Thyroid gland (tissue), 4 donors: ENCODE measurements around the gene TPCN2. TPM values are rescaled to one million over a fixed set of nuclear protein-coding genes. Genes with fewer than 3 reads are reported as not detected.

Experiments used
- DNase-seq, 2 donors: peaks; one replicate each; pipeline ENCODE4 v3.0.0-alpha.2; 2019
- H3K27ac ChIP-seq, 3 donors: fragments of 200-600 bp; sonication (generic); 1 replicate in 2 of 3; 2 replicates in 1 of 3; pipeline ENCODE4 v1.5.1; 2016 to 2019; ENCODE audit warnings: mild to moderate bottlenecking in 1 of 3, moderate library complexity in 1 of 3
- H3K27me3 ChIP-seq: fragments of 200-600 bp; sonication (generic); one replicate; pipeline ENCODE4 v1.5.1; 2019
- H3K36me3 ChIP-seq, 2 donors: fragments of 200-600 bp; sonication (generic); one replicate each; pipeline ENCODE4 v1.5.1; 2016 to 2019
- H3K4me1 ChIP-seq, 2 donors: fragments of 200-600 bp; sonication (generic); one replicate each; pipeline ENCODE4 v1.5.1; 2017 to 2019
- H3K4me3 ChIP-seq, 3 donors: fragments of 200-600 bp; sonication (generic); replicated peaks in 1 of 3; 1 replicate in 2 of 3; 2 replicates in 1 of 3; pipeline ENCODE4 v1.5.1; 2016; ENCODE audit warnings: mild to moderate bottlenecking in 1 of 3
- H3K9me3 ChIP-seq: fragments of 200-600 bp; sonication (generic); one replicate; pipeline ENCODE4 v1.5.1; 2017
- POLR2A ChIP-seq, 2 donors: fragments of 450-650 bp; IDR thresholded peaks; one replicate each; pipeline ENCODE4 v1.6.1; 2017; ENCODE audit warnings: antibody characterized with exemption in 2 of 2, mild to moderate bottlenecking in 2 of 2, moderate library complexity in 1 of 2
- WGBS, 2 donors: methylation state at CpG; one replicate each; pipeline ENCODE4 v1.1.5; 2017; 5-methylcytosine and 5-hydroxymethylcytosine counted together
- intact Hi-C: fragments of 100-400 bp; cut with DNase I; formaldehyde crosslinking; loops from one replicate; pipeline ENCODE4 v1.15.1; 2023
- total RNA-seq, 4 donors: library from RNA; depleted of rRNA; stranded (reverse); fragments of >200 nt; gene quantifications; one replicate each; pipeline ENCODE4 v1.2.3, GENCODE V29; 2016
- TF ChIP-seq, protein P1 (sequence below), 6 experiments: fragments of 200-600 bp in 3 of 6; fragments of 450-650 bp in 3 of 6; sonication (generic) in 3 of 6; IDR thresholded peaks; one replicate each; pipeline ENCODE4 v1.5.1; 2016 to 2019; ENCODE audit warnings: antibody characterized with exemption in 6 of 6, mild to moderate bottlenecking in 2 of 6, inconsistent platforms in 1 of 6, moderate library complexity in 1 of 6

TPCN2 gene
- total RNA-seq, 4 donors from 2014 or later = 10.5 to 30.4 (median 13.7) TPM

DNA sequence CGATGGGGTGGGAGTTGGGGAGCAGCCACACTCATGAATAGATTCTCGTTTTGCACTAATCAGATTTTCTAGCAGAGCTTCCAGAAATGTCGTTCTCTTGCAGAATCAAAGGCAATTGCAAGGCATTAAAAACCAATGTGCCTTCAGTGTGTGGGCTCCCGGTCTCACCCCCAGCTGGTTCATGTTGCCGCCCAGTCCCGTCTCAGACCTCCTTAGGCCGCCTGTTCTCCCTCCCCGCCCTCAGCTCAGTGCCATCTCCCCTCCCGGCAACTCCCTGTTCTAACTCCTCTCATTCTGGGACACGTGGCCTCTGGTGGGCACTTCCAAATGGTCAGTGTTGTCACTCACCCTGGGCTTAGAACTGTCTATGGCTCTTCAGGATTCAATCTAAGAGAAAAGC lies 64.5 kb downstream of the TPCN2 start:
- peaks cover 20 to 29% of the 10 kb centered on the region in 2 donors for H3K4me1 ChIP-seq
- H3K9me3 ChIP-seq = no peaks in the 10 kb centered on the region
- no peak overlapping the region for H3K4me3 ChIP-seq
- intact Hi-C loops = no loop called here
- no peaks in the 10 kb centered on the region for H3K27me3 ChIP-seq
- H3K27ac ChIP-seq = no peak overlapping the region
- no peak for DNase-seq
- H3K36me3 ChIP-seq = no peaks in the 10 kb centered on the region
- TF ChIP-seq POLR2A (IDR thresholded peaks at IDR 0.05) = no peak
- 91 to 93% methylated on average over 10 of the region's 10 CpGs for WGBS, 2 donors

DNA sequence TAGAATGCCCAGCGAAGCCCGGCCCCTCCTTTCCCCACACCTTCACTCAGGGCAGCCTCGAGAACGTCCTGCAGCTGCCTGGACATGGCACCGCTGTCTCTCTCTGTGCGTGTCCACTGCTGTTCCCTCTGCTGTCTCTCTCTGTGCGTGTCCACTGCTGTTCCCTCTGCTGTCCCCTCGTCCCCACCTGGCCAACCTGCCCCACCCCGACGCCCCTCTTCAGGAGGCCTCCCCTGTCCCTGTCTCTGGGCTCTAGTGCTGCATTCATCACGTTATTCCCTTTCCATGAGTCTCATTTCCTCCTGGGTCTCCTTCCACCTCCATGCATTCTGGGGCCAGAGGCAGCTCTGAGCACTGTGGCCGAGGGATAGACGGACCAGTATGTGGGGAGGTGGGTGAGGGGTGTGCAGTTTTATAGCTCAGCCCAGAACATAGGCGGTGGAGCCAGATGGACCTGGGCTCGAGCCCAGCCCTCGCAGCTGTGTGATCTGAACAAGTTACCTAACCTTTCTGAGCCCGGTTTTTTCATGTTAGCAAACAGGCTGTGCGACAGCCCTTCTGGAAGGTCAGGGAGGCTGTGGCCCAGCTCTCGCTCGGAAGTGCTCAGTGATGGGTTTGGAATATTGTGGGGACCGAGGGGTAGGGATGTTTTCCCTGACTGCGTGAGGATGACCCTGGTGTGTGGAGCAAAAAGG lies 65.1 kb downstream of the TPCN2 start:
- intact Hi-C loops = no loop called here

DNA sequence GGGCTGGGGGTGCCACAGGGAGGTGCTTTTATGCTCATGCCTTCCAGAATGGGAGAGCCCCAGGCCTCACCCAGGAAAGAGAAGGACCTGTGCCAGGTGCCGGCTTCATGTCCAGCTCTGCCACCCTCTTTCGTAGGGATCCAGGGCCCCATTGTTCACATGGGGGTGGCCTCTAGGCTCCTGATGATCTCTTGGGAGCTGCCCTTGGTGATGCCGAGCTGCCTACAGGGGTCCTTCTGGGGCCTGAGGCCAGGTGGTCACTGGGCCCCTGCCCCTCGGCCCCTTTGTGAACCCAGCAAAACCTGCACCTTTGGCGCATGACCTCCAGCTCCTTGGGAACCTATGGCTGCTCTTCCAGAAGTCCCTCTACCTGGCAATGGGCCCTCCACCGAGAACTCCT lies 65.6 kb downstream of the TPCN2 start:
- Histone ChIP-seq H3K27me3 (no peaks in the 10 kb centered on the region), H3K27ac (peak overlapping the region; percentile 90 to 96 (median 93)), H3K9me3 (no peaks in the 10 kb centered on the region), H3K4me3 (no peak overlapping the region), H3K4me1 (peaks cover 20 to 29% of the 10 kb centered on the region in 2 donors), H3K36me3 (no peaks in the 10 kb centered on the region)
- WGBS, 2 donors = 86% methylated on average over 6 of the region's 6 CpGs
- intact Hi-C loops = no loop called here
- TF ChIP-seq, protein P1, sequence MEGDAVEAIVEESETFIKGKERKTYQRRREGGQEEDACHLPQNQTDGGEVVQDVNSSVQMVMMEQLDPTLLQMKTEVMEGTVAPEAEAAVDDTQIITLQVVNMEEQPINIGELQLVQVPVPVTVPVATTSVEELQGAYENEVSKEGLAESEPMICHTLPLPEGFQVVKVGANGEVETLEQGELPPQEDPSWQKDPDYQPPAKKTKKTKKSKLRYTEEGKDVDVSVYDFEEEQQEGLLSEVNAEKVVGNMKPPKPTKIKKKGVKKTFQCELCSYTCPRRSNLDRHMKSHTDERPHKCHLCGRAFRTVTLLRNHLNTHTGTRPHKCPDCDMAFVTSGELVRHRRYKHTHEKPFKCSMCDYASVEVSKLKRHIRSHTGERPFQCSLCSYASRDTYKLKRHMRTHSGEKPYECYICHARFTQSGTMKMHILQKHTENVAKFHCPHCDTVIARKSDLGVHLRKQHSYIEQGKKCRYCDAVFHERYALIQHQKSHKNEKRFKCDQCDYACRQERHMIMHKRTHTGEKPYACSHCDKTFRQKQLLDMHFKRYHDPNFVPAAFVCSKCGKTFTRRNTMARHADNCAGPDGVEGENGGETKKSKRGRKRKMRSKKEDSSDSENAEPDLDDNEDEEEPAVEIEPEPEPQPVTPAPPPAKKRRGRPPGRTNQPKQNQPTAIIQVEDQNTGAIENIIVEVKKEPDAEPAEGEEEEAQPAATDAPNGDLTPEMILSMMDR (IDR thresholded peaks at IDR 0.05) = no peak
- TF ChIP-seq POLR2A (IDR thresholded peaks at IDR 0.05) = no peak
- DNase-seq = no peak

More for the DNA sequence above, 65.1 kb downstream of the TPCN2 start:
- peak overlapping the region in 2 of 3 donors; percentile 93 to 96 for H3K27ac ChIP-seq
- H3K4me3 ChIP-seq = no peak overlapping the region
- H3K9me3 ChIP-seq = no peaks in the 10 kb centered on the region
- 92 to 93% methylated on average over 19 to 22 of the region's 22 CpGs for WGBS, 2 donors
- TF ChIP-seq, protein P1 (IDR thresholded peaks at IDR 0.05) = no peak
- TF ChIP-seq POLR2A (IDR thresholded peaks at IDR 0.05) = no peak
- DNase-seq = no peak
- no peaks in the 10 kb centered on the region for H3K36me3 ChIP-seq
- H3K27me3 ChIP-seq = no peaks in the 10 kb centered on the region
- peaks cover 20 to 29% of the 10 kb centered on the region in 2 donors for H3K4me1 ChIP-seq

DNA sequence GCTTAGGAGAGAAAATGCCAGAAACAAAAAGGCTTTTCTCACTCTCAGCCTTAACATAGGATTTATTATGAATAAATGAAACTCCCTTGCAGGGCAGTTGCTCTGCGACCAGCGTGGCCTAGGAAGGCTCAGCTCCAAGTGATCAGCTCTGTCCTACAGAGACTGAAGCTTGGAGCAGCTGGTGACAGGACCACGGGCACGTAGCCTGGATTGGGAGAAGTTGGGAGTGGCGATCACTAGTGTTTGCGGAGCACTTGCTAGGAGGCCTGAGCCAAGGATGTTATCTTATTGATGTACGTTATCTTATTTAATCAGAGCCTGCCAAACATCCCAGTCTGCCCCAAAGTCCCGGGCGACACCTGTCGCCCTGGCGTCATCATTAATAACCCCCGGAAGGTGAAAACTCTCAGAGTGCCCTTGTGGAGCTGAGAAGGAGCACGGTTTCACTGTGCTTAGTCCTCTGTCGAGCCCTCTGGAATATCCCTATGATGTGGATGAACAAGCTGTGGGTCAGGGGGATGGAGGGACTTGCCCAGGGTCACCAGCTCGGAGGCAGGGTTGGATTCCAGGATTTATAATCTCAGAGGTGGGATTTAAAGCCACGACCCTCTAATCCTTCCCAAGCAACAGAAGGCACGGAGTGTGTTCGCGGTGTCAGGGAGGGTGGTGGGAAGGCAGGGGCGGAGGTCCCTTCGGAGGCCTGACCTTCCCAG lies 66.2 kb downstream of the TPCN2 start:
- 58 to 61% methylated on average over 20 to 21 of the region's 21 CpGs for WGBS, 2 donors
- TF ChIP-seq, protein P1 (IDR thresholded peaks at IDR 0.05) = no peak
- no peak for TF ChIP-seq POLR2A (IDR thresholded peaks at IDR 0.05)
- intact Hi-C loops = no loop called here
- Histone ChIP-seq H3K4me1 (peaks cover 20 to 29% of the 10 kb centered on the region in 2 donors), H3K9me3 (no peaks in the 10 kb centered on the region), H3K4me3 (no peak overlapping the region), H3K36me3 (no peaks in the 10 kb centered on the region), H3K27me3 (no peaks in the 10 kb centered on the region), H3K27ac (peak overlapping the region; percentile 90 to 96 (median 93))
- DNase-seq = peak; percentile 32 to 37

DNA sequence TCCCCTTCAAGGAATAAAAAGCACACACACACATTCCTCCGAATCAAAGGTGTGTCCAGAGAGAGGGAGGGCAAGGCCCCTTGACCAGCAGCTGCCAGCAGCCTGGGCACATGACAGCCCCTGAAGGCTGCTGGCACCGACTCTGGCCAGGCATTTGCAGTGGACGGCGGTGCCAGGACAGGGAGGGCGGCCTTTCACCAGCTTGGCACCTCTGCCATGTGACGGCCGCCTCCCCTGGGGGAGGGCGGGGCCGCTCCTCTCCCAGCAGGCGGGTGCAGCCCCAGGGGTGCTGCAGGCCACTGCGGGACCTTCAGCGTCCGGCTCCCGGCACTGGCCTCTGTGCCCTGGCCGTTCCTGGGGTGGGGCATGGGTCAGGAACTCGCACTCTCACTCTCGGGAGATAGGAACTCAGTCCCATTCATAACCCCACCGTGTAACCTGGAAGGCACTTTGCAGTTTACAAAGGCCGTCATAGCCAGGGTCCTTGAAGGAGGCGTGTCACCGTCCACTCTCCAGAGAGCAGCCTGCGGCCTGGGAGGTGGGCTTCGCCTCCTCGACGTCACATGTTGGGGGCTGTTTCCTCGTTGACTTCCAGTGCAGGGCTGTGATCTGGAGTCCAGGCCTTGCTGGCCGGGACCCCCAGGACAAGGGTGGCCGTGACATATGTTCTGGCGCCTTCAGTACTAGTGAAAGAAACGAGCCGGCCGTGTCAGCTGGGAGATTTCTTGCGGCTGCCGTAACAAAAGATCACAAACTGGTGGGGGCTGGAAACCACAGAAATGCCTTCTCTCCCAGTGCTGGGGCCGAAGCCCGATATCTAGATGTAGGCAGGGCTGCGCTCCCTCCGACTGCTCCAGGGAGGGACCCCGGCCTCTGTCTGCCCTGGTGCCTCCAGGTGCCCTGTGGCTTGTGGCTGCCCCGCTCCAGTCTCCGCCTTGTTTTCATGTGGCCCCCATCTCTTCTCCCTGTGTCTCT lies 67.1 kb downstream of the TPCN2 start:
- 59 to 81% methylated on average over 26 to 29 of the region's 41 CpGs for WGBS, 2 donors

More for the DNA sequence above, 67.1 kb downstream of the TPCN2 start:
- peak overlapping the region; percentile 90 to 96 (median 93) for H3K27ac ChIP-seq
- TF ChIP-seq POLR2A (IDR thresholded peaks at IDR 0.05) = peak in 1 of 2 donors; percentile 74
- TF ChIP-seq, protein P1 (IDR thresholded peaks at IDR 0.05) = no peak
- intact Hi-C loops = no loop called here
- H3K27me3 ChIP-seq = no peaks in the 10 kb centered on the region
- H3K9me3 ChIP-seq = no peaks in the 10 kb centered on the region
- peaks cover 20 to 29% of the 10 kb centered on the region in 2 donors for H3K4me1 ChIP-seq
- peak; percentile 99 for DNase-seq
- H3K4me3 ChIP-seq = no peak overlapping the region
- no peaks in the 10 kb centered on the region for H3K36me3 ChIP-seq
